ENCODE results near the gene SNED1. TPM values are rescaled to one million over a fixed set of nuclear protein-coding genes. Genes with fewer than 3 reads are reported as not detected.

The SNED1 gene
- total and polyA plus RNA-seq, 12 donors: 3.9 to 12.7 (median 6.3) TPM

- DNase-seq (peak; percentile 79 to 83), ATAC-seq (peak; percentile 61 to 89 (median 80))
- Histone ChIP-seq H3K36me3 (no peaks in the 10 kb centered on the region), H3K9me3 (peaks cover 0 to 11% (median 0%) of the 10 kb centered on the region in 11 donors), H3K4me1 (peaks cover 20 to 61% (median 31%) of the 10 kb centered on the region in 9 donors), H3K27me3 (no peaks in the 10 kb centered on the region), H3K27ac (peak overlapping the region; percentile 35 to 72 (median 64)), H3K4me3 (peak overlapping the region in 2 of 10 donors; percentile 5 to 18)
- 52 to 66% methylated on average over 33 of the region's 33 CpGs for WGBS, 2 donors
- intact Hi-C loops (cut with DNase I): loop anchor here in 4 of 10 donors (5.0 to 10.0 kb wide), 3 partner anchors 77 to 137 kb away; no protein-coding TSS in a partner anchor
- TF ChIP-seq CTCF (IDR thresholded peaks at IDR 0.05): no peak
Observed at GRCh38 chr2:240991378-240992263, 6.8 kb upstream of the SNED1 start.

- peaks cover 22 to 61% (median 31%) of the 10 kb centered on the region in 9 donors for H3K4me1 ChIP-seq
- H3K36me3 ChIP-seq: no peaks in the 10 kb centered on the region
- no peak for TF ChIP-seq CTCF (IDR thresholded peaks at IDR 0.05)
- intact Hi-C loops (cut with DNase I): loop anchor here in 4 of 10 donors (5.0 to 10.0 kb wide), 3 partner anchors 78 to 138 kb away; no protein-coding TSS in a partner anchor
- peaks cover 0 to 11% (median 0%) of the 10 kb centered on the region in 11 donors for H3K9me3 ChIP-seq
- H3K27ac ChIP-seq: peak overlapping the region in 4 of 10 donors; percentile 11 to 72 (median 43)
- no peak overlapping the region for H3K4me3 ChIP-seq
- ATAC-seq (no peak), DNase-seq (peak in 1 of 2 donors; percentile 4)
- peaks cover 0 to 3% (median 0%) of the 10 kb centered on the region in 7 donors for H3K27me3 ChIP-seq
- 65 to 75% methylated on average over 20 of the region's 20 CpGs for WGBS, 2 donors
Observed at GRCh38 chr2:240992572-240993291, 5.7 kb upstream of the SNED1 start.

GRCh38 chr2:240993446-240994170, 4.8 kb upstream of the SNED1 start:
- no peak for TF ChIP-seq CTCF (IDR thresholded peaks at IDR 0.05)
- DNase-seq: peak in 1 of 2 donors; percentile 2
- Histone ChIP-seq H3K27ac (no peak overlapping the region), H3K9me3 (peaks cover 0 to 4% (median 0%) of the 10 kb centered on the region in 11 donors), H3K4me1 (peaks cover 21 to 59% (median 34%) of the 10 kb centered on the region in 9 donors), H3K4me3 (no peak overlapping the region), H3K36me3 (no peaks in the 10 kb centered on the region), H3K27me3 (peaks cover 0 to 9% (median 0%) of the 10 kb centered on the region in 7 donors)
- intact Hi-C loops (cut with DNase I): loop anchor here in 4 of 10 donors (5.0 to 10.0 kb wide), 3 partner anchors 79 to 139 kb away; no protein-coding TSS in a partner anchor
- 85 to 92% methylated on average over 19 of the region's 19 CpGs for WGBS, 2 donors
- ATAC-seq: no peak
